Lung (tissue), 12 donors: ENCODE data around the gene IFNA14. TPM values are rescaled to one million over a fixed set of nuclear protein-coding genes. Genes with fewer than 3 reads are reported as not detected.

ENCODE experiments used
- ATAC-seq: fragments of 200-7000 bp; cut with Tn5 transposase; one replicate; pipeline ENCODE4 v1.9.1; 2020; ENCODE audit warnings: moderate number of reproducible peaks; ENCODE audit not compliant: insufficient read depth, low FRiP score
- DNase-seq, 3 donors: peaks; one replicate each; pipeline ENCODE4 v3.0.0-alpha.2; 2013 to 2017
- H3K27ac ChIP-seq, 2 donors: one replicate each; pipeline ENCODE4 v1.5.1; 2013; ENCODE audit warnings: mild to moderate bottlenecking in 2 of 2, moderate library complexity in 2 of 2, control low read depth in 1 of 2, inconsistent platforms in 1 of 2, low read depth in 1 of 2, low read length in 1 of 2
- H3K27me3 ChIP-seq, 3 donors: one replicate each; pipeline ENCODE4 v1.5.1; 2013; ENCODE audit warnings: low read length in 2 of 3; ENCODE audit not compliant: control insufficient read depth in 3 of 3, insufficient read depth in 3 of 3
- H3K36me3 ChIP-seq, 4 donors: one replicate each; pipeline ENCODE4 v1.5.1; 2013; ENCODE audit warnings: low read length in 4 of 4, mild to moderate bottlenecking in 1 of 4, moderate library complexity in 1 of 4; ENCODE audit not compliant: control insufficient read depth in 4 of 4, insufficient read depth in 4 of 4
- H3K4me1 ChIP-seq, 5 donors: one replicate each; pipeline ENCODE4 v1.5.1; 2013; ENCODE audit warnings: low read length in 5 of 5, mild to moderate bottlenecking in 2 of 5, moderate library complexity in 1 of 5; ENCODE audit not compliant: control insufficient read depth in 5 of 5, insufficient read depth in 5 of 5
- H3K4me3 ChIP-seq: one replicate; pipeline ENCODE4 v1.5.1; 2013; ENCODE audit warnings: mild to moderate bottlenecking, control low read depth, moderate library complexity
- H3K9ac ChIP-seq, 2 donors: one replicate each; pipeline ENCODE4 v1.5.1; 2013; ENCODE audit warnings: low read length in 2 of 2, control low read depth in 1 of 2; ENCODE audit not compliant: insufficient read depth in 1 of 2
- H3K9me3 ChIP-seq, 4 donors: one replicate each; pipeline ENCODE4 v1.5.1; 2013; ENCODE audit warnings: low read length in 3 of 4, mild to moderate bottlenecking in 1 of 4, moderate library complexity in 1 of 4; ENCODE audit not compliant: control insufficient read depth in 4 of 4, insufficient read depth in 3 of 4
- CTCF ChIP-seq: IDR thresholded peaks from 2 replicates; pipeline ENCODE4 v1.5.1; 2012; ENCODE audit warnings: mild to moderate bottlenecking; ENCODE audit errors: control extremely low read depth, extremely low read depth
- WGBS, 2 donors: extraction: QIAGEN DNeasy Blood & Tissue Kit; methylation state at CpG; one replicate each; pipeline ENCODE4 v1.1.7; 2013; 5-methylcytosine and 5-hydroxymethylcytosine counted together
- polyA plus RNA-seq, 2 donors: library from polyadenylated mRNA; stranded (reverse); fragments of 200-250 nt; gene quantifications; one replicate each; pipeline ENCODE4 v1.2.1, GENCODE V29; 2013
- total RNA-seq, 2 donors: library from RNA; depleted of rRNA in 1 of 2; stranded (reverse); fragments of >200 nt in 1 of 2; gene quantifications; one replicate each; pipeline ENCODE4 v1.2.1, GENCODE V29; 2014 to 2021
- donor health status: control.
- donor health status: control.
- donor health status: Bipolar disorder and iron deficiency.
- donor health status: healthy.
- donor health status: DM: yes; HTN: yes; CAD: no.

IFNA14 gene
- total and polyA plus RNA-seq, 4 donors: not detected

DNA sequence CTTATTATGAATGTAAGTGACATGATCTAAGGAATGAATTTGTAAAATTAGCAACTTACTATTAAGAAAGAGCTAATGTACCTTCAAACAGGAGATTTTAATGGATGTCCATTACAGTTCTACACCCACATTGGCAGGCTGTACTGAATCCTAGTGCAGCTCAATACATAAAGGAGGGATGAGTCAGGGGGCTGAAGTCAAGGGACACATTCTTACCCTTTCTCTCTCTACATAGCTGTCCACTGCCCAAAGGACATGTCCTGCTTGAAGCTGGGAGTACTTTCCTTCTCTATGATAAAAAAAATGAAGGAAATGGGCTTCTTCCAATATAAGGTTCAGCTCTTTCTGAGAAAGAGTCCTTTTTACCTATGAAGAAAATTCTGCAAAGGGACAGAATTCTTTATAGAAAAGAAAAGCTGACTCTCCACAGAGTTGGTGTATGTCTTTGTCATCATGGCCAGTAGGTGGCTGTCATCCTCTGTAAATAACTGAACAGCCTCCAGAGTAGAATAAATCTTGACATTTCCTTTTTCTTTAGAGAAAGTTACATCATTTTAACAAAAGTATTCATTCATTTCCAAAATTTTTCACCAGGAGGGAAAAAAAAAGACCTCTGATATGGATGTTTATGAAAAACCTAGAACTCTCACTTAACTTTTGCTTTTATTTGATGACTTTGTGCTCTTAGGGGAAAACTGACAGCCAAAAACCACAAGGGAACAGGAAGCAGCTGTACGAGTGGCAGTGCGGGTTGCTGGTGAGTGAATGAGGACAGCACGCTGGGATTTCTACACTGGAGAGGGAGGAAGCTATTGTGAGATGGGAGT, 13.1 kb upstream of the IFNA14 start:
- 0% methylated on average over 3 of the region's 3 CpGs for WGBS, 2 donors
- Histone ChIP-seq H3K27ac (no peak overlapping the region), H3K27me3 (peaks cover 0 to 2% (median 0%) of the 10 kb centered on the region in 3 donors), H3K4me1 (peaks cover 0 to 3% (median 0%) of the 10 kb centered on the region in 5 donors), H3K9ac (no peak overlapping the region), H3K9me3 (no peaks in the 10 kb centered on the region), H3K36me3 (no peaks in the 10 kb centered on the region), H3K4me3 (no peak overlapping the region)
- TF ChIP-seq CTCF: no peak
- ATAC-seq: peak; percentile 72
- peak; percentile 35 to 73 (median 67) for DNase-seq

GRCh38 chr9:21251638-21252037, 11.8 kb upstream of the IFNA14 start:
- Histone ChIP-seq H3K27me3 (peaks cover 0 to 2% (median 0%) of the 10 kb centered on the region in 3 donors), H3K36me3 (no peaks in the 10 kb centered on the region), H3K9ac (no peak overlapping the region), H3K4me3 (no peak overlapping the region), H3K27ac (no peak overlapping the region), H3K9me3 (no peaks in the 10 kb centered on the region), H3K4me1 (peaks cover 0 to 3% (median 0%) of the 10 kb centered on the region in 5 donors)
- ATAC-seq (no peak), DNase-seq (no peak)
- TF ChIP-seq CTCF: no peak
- 71 to 92% methylated on average over 4 of the region's 4 CpGs for WGBS, 2 donors

GRCh38 chr9:21251190-21251589, 11.4 kb upstream of the IFNA14 start:
- peaks cover 0 to 3% (median 0%) of the 10 kb centered on the region in 5 donors for H3K4me1 ChIP-seq
- H3K9ac ChIP-seq: no peak overlapping the region

More at GRCh38 chr9:21251190-21251589, 11.4 kb upstream of the IFNA14 start:
- no peak for DNase-seq
- no peaks in the 10 kb centered on the region for H3K9me3 ChIP-seq
- H3K36me3 ChIP-seq: no peaks in the 10 kb centered on the region
- WGBS, 2 donors: 43 to 78% methylated on average over 1 of the region's 1 CpG
- no peaks in the 10 kb centered on the region for H3K27me3 ChIP-seq
- no peak for ATAC-seq
- no peak for TF ChIP-seq CTCF
- no peak overlapping the region for H3K4me3 ChIP-seq
- no peak overlapping the region for H3K27ac ChIP-seq
